ENCODE data around the gene CERS2. TPM values are rescaled to one million over a fixed set of nuclear protein-coding genes. Genes with fewer than 3 reads are reported as not detected.

The CERS2 gene
- total and polyA plus RNA-seq, 2 of the 13 experiments (the other 11 are each of a cell fraction or from before 2014, with no cell fraction given) = 269 to 298 TPM

DNA sequence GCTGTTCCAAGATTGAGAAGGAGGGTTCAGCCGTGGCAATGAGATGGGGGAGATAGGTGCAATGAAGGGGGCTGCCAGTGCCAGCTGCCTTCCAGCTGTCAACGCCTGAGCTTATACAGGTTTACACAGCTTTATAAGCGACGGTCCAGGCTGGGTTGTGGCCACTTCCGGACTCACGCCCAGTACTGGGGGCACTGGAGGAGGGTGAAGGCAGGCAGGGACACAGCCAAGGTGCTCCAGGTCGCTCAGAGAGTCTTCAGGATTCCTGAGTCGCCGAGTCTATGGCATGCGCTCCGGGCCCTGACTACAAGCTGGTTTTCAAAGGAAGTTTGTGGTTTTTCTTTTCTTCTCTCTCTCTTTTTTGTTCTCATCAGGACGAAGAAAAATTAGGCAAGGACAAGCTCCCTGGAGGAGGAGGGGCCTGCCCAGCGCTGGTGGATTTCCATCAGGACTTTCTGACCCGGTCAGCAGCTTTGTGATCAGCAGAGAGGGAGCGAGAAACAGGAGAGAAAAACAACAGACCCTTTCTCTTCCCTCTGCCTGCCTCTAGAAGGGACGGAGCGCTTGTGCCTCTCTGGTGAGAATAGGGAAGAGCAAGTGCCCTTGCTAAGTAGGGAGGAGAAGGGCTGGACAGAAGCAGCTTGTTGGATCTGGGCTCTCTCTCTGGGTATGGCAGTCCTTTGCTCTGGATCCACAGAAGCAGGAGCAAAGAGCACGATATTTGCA lies 31.9 kb upstream of the CERS2 start, which contains the start of gene MINDY1 (continued):
- TF ChIP-seq ZNF552 (CRISPR knock-in tag; IDR thresholded peaks at IDR 0.05; ENCODE audit: borderline replicate concordance) (0 out of 2 replicates have a peak, but pooled peaks have one; percentile 34), RAD21 (CRISPR knock-in tag; IDR thresholded peaks at IDR 0.05) (peak; percentile 78), FOSL2 (CRISPR knock-in tag; IDR thresholded peaks at IDR 0.05) (peak; percentile 30; the same call in 1 of the 2 replicates), ZNF569 (CRISPR knock-in tag; IDR thresholded peaks at IDR 0.05; ENCODE audit: borderline replicate concordance) (no peak), ARID2 (CRISPR knock-in tag; IDR thresholded peaks at IDR 0.05; ENCODE audit: borderline replicate concordance) (no peak), TBL1XR1 (IDR thresholded peaks at IDR 0.05; ENCODE audit: borderline replicate concordance, low read length, partially characterized antibody) (peak; percentile 31), FOXA3 (CRISPR knock-in tag; IDR thresholded peaks at IDR 0.05) (peak; percentile 12; the same call in 1 of the 2 replicates)
- TF ChIP-seq, protein P1, sequence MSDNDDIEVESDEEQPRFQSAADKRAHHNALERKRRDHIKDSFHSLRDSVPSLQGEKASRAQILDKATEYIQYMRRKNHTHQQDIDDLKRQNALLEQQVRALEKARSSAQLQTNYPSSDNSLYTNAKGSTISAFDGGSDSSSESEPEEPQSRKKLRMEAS (IDR thresholded peaks at IDR 0.05) = no peak; the same call in none of the 2 replicates
- TF ChIP-seq, protein P2, sequence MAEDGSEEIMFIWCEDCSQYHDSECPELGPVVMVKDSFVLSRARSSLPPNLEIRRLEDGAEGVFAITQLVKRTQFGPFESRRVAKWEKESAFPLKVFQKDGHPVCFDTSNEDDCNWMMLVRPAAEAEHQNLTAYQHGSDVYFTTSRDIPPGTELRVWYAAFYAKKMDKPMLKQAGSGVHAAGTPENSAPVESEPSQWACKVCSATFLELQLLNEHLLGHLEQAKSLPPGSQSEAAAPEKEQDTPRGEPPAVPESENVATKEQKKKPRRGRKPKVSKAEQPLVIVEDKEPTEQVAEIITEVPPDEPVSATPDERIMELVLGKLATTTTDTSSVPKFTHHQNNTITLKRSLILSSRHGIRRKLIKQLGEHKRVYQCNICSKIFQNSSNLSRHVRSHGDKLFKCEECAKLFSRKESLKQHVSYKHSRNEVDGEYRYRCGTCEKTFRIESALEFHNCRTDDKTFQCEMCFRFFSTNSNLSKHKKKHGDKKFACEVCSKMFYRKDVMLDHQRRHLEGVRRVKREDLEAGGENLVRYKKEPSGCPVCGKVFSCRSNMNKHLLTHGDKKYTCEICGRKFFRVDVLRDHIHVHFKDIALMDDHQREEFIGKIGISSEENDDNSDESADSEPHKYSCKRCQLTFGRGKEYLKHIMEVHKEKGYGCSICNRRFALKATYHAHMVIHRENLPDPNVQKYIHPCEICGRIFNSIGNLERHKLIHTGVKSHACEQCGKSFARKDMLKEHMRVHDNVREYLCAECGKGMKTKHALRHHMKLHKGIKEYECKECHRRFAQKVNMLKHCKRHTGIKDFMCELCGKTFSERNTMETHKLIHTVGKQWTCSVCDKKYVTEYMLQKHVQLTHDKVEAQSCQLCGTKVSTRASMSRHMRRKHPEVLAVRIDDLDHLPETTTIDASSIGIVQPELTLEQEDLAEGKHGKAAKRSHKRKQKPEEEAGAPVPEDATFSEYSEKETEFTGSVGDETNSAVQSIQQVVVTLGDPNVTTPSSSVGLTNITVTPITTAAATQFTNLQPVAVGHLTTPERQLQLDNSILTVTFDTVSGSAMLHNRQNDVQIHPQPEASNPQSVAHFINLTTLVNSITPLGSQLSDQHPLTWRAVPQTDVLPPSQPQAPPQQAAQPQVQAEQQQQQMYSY (CRISPR knock-in tag; IDR thresholded peaks at IDR 0.05) = no peak
- TF ChIP-seq, protein P3, sequence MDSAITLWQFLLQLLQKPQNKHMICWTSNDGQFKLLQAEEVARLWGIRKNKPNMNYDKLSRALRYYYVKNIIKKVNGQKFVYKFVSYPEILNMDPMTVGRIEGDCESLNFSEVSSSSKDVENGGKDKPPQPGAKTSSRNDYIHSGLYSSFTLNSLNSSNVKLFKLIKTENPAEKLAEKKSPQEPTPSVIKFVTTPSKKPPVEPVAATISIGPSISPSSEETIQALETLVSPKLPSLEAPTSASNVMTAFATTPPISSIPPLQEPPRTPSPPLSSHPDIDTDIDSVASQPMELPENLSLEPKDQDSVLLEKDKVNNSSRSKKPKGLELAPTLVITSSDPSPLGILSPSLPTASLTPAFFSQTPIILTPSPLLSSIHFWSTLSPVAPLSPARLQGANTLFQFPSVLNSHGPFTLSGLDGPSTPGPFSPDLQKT (CRISPR knock-in tag; IDR thresholded peaks at IDR 0.05; ENCODE audit: borderline replicate concordance) = no peak
- TF ChIP-seq, protein P4, sequence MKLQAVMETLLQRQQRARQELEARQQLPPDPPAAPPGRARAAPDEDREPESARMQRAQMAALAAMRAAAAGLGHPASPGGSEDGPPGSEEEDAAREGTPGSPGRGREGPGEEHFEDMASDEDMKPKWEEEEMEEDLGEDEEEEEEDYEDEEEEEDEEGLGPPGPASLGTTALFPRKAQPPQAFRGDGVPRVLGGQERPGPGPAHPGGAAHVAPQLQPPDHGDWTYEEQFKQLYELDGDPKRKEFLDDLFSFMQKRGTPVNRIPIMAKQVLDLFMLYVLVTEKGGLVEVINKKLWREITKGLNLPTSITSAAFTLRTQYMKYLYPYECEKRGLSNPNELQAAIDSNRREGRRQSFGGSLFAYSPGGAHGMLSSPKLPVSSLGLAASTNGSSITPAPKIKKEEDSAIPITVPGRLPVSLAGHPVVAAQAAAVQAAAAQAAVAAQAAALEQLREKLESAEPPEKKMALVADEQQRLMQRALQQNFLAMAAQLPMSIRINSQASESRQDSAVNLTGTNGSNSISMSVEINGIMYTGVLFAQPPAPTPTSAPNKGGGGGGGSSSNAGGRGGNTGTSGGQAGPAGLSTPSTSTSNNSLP (IDR thresholded peaks at IDR 0.05; ENCODE audit: low read depth, low read length) = peak; percentile 61; the same call in 1 of the 2 replicates
- TF ChIP-seq, protein P5, sequence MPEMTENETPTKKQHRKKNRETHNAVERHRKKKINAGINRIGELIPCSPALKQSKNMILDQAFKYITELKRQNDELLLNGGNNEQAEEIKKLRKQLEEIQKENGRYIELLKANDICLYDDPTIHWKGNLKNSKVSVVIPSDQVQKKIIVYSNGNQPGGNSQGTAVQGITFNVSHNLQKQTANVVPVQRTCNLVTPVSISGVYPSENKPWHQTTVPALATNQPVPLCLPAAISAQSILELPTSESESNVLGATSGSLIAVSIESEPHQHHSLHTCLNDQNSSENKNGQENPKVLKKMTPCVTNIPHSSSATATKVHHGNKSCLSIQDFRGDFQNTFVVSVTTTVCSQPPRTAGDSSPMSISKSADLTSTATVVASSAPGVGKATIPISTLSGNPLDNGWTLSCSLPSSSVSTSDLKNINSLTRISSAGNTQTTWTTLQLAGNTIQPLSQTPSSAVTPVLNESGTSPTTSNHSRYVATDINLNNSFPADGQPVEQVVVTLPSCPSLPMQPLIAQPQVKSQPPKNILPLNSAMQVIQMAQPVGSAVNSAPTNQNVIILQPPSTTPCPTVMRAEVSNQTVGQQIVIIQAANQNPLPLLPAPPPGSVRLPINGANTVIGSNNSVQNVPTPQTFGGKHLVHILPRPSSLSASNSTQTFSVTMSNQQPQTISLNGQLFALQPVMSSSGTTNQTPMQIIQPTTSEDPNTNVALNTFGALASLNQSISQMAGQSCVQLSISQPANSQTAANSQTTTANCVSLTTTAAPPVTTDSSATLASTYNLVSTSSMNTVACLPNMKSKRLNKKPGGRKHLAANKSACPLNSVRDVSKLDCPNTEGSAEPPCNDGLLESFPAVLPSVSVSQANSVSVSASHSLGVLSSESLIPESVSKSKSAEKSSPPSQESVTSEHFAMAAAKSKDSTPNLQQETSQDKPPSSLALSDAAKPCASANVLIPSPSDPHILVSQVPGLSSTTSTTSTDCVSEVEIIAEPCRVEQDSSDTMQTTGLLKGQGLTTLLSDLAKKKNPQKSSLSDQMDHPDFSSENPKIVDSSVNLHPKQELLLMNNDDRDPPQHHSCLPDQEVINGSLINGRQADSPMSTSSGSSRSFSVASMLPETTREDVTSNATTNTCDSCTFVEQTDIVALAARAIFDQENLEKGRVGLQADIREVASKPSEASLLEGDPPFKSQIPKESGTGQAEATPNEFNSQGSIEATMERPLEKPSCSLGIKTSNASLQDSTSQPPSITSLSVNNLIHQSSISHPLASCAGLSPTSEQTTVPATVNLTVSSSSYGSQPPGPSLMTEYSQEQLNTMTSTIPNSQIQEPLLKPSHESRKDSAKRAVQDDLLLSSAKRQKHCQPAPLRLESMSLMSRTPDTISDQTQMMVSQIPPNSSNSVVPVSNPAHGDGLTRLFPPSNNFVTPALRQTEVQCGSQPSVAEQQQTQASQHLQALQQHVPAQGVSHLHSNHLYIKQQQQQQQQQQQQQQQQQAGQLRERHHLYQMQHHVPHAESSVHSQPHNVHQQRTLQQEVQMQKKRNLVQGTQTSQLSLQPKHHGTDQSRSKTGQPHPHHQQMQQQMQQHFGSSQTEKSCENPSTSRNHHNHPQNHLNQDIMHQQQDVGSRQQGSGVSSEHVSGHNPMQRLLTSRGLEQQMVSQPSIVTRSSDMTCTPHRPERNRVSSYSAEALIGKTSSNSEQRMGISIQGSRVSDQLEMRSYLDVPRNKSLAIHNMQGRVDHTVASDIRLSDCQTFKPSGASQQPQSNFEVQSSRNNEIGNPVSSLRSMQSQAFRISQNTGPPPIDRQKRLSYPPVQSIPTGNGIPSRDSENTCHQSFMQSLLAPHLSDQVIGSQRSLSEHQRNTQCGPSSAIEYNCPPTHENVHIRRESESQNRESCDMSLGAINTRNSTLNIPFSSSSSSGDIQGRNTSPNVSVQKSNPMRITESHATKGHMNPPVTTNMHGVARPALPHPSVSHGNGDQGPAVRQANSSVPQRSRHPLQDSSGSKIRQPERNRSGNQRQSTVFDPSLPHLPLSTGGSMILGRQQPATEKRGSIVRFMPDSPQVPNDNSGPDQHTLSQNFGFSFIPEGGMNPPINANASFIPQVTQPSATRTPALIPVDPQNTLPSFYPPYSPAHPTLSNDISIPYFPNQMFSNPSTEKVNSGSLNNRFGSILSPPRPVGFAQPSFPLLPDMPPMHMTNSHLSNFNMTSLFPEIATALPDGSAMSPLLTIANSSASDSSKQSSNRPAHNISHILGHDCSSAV (CRISPR knock-in tag; IDR thresholded peaks at IDR 0.05; ENCODE audit: borderline replicate concordance) = 0 out of 2 replicates have a peak, but pooled peaks have one; percentile 41
